ENCODE data around the gene KCTD16.

The KCTD16 gene

DNA sequence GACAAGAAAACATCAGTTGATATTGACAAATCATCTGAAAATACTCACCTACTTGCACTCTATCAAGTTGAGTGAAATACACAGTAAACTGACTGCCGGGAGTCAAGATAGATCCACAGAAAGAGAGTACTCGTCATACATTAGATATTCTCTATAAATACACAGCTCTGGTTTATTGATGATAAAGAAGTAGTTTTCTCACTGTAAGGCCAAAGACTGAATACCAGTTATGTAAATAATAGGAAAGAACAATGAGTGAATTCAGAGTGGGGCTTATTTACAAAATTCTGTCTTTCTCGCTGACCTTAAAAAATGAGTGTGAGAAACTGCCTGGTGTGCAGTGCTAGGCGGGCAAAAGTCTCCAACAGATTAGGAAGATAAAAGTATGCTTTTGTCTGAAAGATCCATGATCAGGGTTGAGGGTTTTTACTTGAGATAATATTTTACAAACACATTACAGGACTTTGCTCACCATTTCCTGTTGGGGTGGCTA lies 341.0 kb downstream of the KCTD16 start:
- no peak for DNase-seq (ENCODE audit: low read depth in 2 of 3, low spot score in 1 of 3)

DNA sequence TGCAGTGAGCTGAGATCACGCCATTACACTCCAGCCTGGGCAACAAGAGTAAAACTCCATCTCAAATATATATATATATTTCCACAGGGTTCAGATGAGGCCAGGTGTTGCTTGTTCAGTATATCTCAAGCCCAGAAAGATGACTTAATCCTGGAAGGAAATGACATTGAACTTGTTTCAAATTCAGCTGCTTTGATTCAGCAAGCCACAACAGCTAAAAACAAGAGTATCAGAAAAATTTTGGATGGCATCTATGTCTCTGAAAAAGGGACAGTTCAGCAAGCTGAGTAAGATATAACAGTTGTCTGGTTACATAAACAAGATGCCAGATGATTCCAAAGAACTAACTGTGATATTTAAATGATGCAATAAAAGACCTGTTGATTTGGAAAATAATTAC lies 352.0 kb downstream of the KCTD16 start:
- no peak for DNase-seq (ENCODE audit: low read depth in 2 of 3, low spot score in 1 of 3)

DNA sequence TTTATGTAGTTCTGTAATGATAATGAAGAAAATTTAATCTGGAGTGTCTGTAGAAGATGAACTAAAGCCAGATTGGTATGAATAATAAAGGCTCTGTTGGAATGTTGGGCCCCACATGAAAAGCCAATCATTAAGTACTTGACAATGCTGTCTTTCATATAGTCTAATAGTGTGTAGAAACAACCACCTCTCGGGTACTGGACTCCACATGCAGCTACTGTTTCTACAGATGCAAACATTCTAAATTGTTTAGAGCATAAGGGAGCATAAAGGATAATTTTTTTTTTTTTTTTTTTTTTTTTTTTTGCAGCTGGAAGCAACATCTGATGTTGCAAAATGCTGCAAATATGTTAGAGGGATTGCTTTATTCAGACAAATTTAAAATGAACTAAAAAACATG lies 354.3 kb downstream of the KCTD16 start:
- no peak for DNase-seq (ENCODE audit: low read depth in 2 of 3, low spot score in 1 of 3)

DNA sequence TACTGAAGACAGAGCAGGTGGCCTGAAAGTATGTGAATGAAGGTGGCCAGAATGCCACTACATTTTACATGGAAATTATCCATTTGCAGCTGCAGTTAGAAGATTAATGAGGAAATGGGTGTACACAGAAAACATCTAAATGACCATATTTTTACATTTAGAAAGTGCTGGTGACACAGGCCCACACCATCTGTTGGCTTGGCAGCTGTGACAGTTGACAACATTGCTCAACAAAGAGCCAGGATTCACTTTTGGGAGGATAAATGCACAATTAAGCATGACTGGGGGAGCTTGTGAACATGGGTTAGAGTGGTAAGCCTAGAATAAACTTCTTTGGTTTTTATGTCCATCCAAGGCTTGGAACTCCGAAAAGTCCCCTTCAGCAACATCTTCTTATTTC lies 360.5 kb downstream of the KCTD16 start:
- DNase-seq (ENCODE audit: low read depth in 2 of 3, low spot score in 1 of 3): no peak

All from stimulated activated CD4-positive, alpha-beta T cell treated with anti-CD3 and anti-CD28 coated beads, Interleukin-12 subunit alpha, Interleukin-12 subunit beta, amount 100 ng/mL, for 48 hours (primary cell).